GM21360 (cell line): ENCODE measurements around the gene PLCH2.
"Not testable (repeated sequence)": the region's sequence is repeated elsewhere in the genome, so short reads cannot be mapped to it uniquely, and the experiment has no call there.

Source experiments
- ATAC-seq: cut with Tn5 transposase; IDR thresholded peaks from one replicate; pipeline ENCODE4 v1.9.1; 2021; ENCODE audit warnings: mild to moderate bottlenecking, moderate library complexity; ENCODE audit not compliant: unreplicated experiment

The PLCH2 gene

DNA sequence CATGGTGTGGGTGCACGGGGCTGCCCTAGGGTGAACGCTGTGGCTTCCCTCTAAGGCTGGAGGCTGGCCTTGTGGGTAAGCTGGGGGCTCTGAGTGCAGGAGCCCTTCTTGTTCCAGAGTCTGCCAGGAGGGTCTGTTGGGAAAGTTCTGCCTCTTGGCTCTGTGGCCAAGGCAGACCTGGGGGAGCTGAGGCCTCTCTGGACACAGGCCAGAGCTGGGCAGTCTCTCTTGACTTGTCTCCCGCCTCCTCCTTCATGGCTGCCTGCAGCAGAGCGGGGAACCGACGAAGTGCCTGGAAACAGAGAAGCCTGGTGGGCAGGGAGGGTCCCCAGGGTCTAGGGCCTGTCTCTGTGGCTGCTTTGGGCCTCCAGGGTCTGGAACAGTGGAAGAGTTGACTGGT, 33.4 kb upstream of the PLCH2 start:
- no peak for ATAC-seq

GRCh38 chr1:2443277-2444137, 32.6 kb upstream of the PLCH2 start:
- no peak for ATAC-seq

GRCh38 chr1:2444138-2444591, 31.9 kb upstream of the PLCH2 start:
- ATAC-seq: no peak

- ATAC-seq: no peak
Measured at GRCh38 chr1:2445162-2445822, 30.8 kb upstream of the PLCH2 start.

DNA sequence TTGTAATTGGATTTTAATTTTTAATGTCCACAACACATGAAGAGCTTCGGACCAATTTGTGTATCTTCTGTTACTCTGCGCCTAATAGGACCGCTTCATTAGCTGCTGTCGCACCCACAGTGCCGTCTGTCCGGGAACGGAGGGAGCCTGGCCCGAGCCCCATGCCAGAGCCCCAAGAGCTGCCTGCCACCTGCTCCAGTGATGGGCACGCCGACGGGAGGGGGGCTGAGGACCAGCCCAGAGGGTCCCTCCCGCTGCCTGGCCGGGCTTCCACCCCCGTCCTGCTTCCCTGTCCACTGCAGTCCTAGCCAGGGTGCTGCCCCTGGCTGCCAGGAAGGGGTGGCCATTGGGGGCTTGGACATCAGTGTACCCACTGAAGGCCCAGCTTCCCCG, 30.3 kb upstream of the PLCH2 start:
- no peak for ATAC-seq

GRCh38 chr1:2446394-2446793, 29.7 kb upstream of the PLCH2 start:
- no peak for ATAC-seq

- ATAC-seq: no peak
Measured at GRCh38 chr1:2446861-2447260, 29.2 kb upstream of the PLCH2 start.

DNA sequence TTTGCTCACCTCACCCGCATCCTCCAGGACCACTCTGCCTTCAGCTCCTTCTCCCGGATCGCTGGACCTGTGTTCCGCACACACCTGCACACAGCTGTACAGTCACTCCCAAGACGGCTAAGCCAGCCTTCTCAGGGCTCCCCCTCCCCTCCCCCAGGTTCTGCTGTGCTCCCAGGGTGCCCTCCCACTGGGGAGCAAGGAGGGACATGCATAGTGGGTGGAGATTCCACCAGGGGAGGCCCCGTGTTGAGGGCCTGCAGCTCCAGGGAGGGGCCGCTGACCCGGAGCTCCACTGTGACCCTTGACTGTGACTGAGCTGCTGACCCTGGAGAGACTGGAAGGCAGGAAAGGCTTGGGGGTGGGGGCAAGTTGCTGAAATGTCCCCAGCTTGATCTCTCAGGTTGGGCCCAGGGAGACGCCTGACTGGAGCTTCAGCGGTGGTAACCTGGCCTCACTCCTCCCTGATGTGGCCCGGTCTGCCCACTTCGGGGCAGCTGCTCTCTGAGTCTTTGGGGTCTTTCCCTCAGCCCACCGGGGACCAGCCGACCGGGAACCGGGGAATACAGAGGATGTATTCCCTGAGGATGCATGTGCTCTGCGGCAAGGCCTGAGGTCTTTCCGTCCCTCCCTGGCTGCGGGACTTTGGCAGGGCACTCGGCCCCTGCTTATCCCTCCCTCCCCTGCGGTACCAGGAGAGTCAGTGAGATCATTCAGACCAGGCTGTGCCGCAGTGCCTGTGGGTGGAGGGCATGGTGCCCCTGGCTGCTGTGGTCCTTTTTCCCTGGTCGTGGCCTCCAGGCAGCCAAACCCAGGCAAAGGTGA, 28.6 kb upstream of the PLCH2 start:
- no peak for ATAC-seq

DNA sequence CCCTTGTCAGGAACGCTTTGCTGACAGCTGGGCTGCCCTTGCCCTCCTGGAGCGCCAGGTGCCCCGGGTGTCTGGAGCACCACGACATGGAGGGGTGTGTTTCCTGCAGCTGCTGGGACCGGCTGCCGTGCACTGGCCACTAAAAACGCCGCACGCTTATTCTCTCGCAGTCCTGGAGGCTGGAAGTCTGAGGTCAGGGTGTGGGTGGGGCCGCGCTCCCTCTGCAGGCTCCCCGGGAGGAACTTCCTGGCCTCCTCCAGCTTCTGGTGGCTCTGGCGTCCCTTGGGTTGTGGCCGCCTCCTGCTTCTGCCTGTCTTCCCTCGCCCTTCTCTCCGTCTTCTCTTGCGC, 28.0 kb upstream of the PLCH2 start:
- ATAC-seq: no peak

GRCh38 chr1:2449636-2450454, 26.2 kb upstream of the PLCH2 start:
- no peak for ATAC-seq

DNA sequence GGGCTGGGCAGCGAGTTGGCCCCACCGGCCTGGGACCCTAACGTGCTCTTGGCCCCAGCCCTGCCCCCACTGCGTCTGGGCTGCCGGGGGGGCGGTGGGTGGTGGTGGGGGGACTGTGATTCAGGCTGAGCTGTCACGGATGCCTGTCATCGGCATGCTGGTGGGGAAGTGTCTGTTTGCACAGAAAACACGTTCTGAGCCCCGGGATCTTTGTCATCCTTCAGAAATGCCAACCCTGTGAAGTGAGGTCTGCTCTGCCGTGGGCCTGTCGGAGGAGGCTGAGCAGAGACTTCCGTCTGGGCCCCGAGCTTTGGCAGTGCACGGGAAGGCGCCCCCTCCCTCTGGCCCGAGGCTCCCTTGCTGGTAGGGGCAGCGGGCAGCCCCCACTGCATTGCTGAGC, 24.3 kb upstream of the PLCH2 start:
- no peak for ATAC-seq

- ATAC-seq: no peak
Measured at GRCh38 chr1:2452201-2452931, 23.7 kb upstream of the PLCH2 start.

GRCh38 chr1:2452932-2453315, 23.2 kb upstream of the PLCH2 start:
- no peak for ATAC-seq

GRCh38 chr1:2454227-2454626, 21.9 kb upstream of the PLCH2 start:
- ATAC-seq: no peak

- ATAC-seq: no peak
Measured at GRCh38 chr1:2455757-2456156, 20.3 kb upstream of the PLCH2 start.

DNA sequence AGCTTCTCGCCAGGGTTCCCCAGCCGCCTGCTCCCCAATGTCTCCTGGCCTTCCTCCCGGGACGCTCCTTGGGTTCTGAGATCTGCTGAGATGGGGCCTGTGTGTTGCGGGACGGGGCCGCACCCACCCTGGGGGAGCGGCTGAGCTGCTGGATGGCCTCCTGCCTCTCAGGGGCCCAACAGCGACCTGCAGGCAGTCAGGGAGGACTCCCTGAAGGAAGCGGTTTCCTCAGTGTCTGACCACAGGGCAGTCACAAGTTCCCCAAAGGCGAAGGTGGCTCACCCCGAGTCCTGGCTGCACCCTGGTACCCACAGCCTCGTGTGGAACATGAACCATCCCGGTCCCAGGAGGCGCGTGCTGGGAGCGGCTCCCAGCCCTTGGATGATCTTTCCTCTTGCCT, 18.6 kb upstream of the PLCH2 start:
- ATAC-seq: no peak

DNA sequence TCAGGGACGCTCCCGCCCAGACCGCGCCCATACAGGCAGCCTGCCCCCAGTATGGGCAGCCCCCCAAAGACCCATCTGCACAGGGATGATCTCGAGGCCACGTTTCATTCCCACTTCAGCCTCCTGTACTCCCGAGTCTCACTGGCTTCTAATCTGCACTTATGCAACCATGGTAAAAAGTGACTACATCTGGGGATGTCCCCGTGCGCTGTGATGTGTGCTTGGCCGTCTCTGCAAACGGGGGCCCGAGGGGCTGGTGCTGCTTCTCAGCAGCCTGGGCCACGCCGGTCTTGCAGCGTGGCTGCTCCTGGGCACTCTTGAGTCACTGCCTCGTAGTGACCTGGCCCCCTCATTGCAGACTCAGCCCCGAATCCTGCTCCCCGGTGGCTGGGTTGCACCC, 17.4 kb upstream of the PLCH2 start:
- ATAC-seq: no peak

- ATAC-seq: not testable (repeated sequence)
Measured at GRCh38 chr1:2459102-2459753, 16.9 kb upstream of the PLCH2 start.

DNA sequence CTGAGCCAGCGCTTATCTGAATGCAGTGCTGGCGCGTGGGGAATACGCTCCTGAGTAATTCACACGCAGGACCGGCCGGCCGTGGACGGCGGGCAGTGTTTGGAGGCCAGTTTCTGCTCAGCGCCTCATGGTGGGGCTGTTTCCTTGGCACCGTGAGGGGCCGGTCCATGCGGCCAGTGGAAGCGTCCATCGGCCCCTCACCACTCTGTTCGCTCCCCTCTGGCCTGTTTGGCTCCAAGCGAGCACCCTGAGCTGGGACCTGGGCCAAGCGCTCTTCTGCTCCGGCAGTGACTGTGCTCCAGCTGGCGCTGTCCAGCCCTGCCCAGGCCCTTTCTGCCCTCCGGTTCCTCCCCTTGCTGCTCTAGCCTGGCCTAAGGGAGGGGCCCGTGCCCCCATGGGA, 16.3 kb upstream of the PLCH2 start:
- ATAC-seq: no peak

DNA sequence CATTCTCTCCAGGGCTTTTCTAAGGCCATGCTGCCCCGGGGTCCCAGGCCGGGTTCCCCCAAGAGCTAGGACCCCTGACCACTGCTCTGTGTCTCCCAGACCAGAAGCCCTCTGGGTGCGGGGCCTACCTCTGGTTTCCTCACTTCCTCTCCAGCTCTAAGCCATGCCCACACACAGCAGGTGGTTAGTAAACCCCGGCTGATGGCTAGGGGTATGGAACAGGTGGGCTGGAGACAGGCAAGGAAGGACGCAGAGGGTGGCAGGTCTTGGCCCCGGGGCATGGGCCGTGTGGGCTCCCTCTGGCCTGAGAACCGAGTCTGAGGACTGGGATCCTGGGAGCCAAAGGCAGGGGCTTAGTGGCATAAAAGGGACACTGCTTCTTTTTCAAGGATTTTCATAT, 15.9 kb upstream of the PLCH2 start:
- no peak for ATAC-seq
